Progenitor cell of endocrine pancreas (in vitro differentiated cells): ENCODE results near the gene GGTLC1. TPM values are rescaled to one million over a fixed set of nuclear protein-coding genes. Genes with fewer than 3 reads are reported as not detected.
"Not testable (repeated sequence)": the region's sequence is repeated elsewhere in the genome, so short reads cannot be mapped to it uniquely, and the experiment has no call there.

ENCODE experiments used
- DNase-seq: peaks from one replicate; pipeline ENCODE4 v3.0.0; 2021; ENCODE audit warnings: low spot score; ENCODE audit not compliant: unreplicated experiment
- H3K27ac Mint-ChIP-seq: 2 replicates; pipeline ENCODE4 v1.8.0; 2021; ENCODE audit warnings: mild to moderate bottlenecking, moderate library complexity, mixed read lengths
- H3K27me3 Mint-ChIP-seq: 2 replicates; pipeline ENCODE4 v1.8.0; 2021; ENCODE audit warnings: mixed read lengths
- H3K36me3 Mint-ChIP-seq: 2 replicates; pipeline ENCODE4 v1.8.0; 2022; ENCODE audit warnings: mixed read lengths; ENCODE audit not compliant: insufficient read depth
- H3K4me1 Mint-ChIP-seq: 2 replicates; pipeline ENCODE4 v1.8.0; 2021; ENCODE audit warnings: low read depth, mixed read lengths
- H3K4me3 Mint-ChIP-seq: 2 replicates; pipeline ENCODE4 v1.8.0; 2021; ENCODE audit warnings: low read depth, mild to moderate bottlenecking, moderate library complexity, mixed read lengths
- H3K9me3 Mint-ChIP-seq: 2 replicates; pipeline ENCODE4 v1.8.0; 2021; ENCODE audit warnings: low read depth, mixed read lengths
- CTCF ChIP-seq: fragments of 200-600 bp; sonication (generic); IDR thresholded peaks from one replicate; pipeline ENCODE4 v1.5.0; 2021; ENCODE audit warnings: antibody characterized with exemption, mild to moderate bottlenecking; ENCODE audit not compliant: unreplicated experiment
- total RNA-seq: library from RNA; stranded (reverse); gene quantifications from 2 replicates; pipeline ENCODE4 v1.2.1, GENCODE V29; 2021

Gene GGTLC1
- total RNA-seq, 1 donor from 2014 or later: not detected

GRCh38 chr20:23995905-23996666 lies 7.5 kb upstream of the GGTLC1 start:
- Mint-ChIP-seq H3K9me3 (no peaks in the 10 kb centered on the region), H3K4me3 (no peak overlapping the region), H3K4me1 (no peaks in the 10 kb centered on the region), H3K27me3 (peaks cover 5% of the 10 kb centered on the region), H3K27ac (no peak overlapping the region), H3K36me3 (no peaks in the 10 kb centered on the region)
- no peak for DNase-seq
- TF ChIP-seq CTCF: peak; percentile 80

GRCh38 chr20:23995291-23995690 lies 6.7 kb upstream of the GGTLC1 start:
- not testable (repeated sequence) for H3K4me1 Mint-ChIP-seq, H3K27me3 Mint-ChIP-seq, H3K9me3 Mint-ChIP-seq, H3K36me3 Mint-ChIP-seq, H3K4me3 Mint-ChIP-seq, DNase-seq
- H3K27ac Mint-ChIP-seq: peak overlapping the region; percentile 21

- not testable (repeated sequence) for H3K4me3 Mint-ChIP-seq, H3K27ac Mint-ChIP-seq, H3K4me1 Mint-ChIP-seq, H3K36me3 Mint-ChIP-seq, H3K27me3 Mint-ChIP-seq, H3K9me3 Mint-ChIP-seq, DNase-seq
Observed at GRCh38 chr20:23994001-23994633, 5.5 kb upstream of the GGTLC1 start.

- H3K9me3 Mint-ChIP-seq, H3K36me3 Mint-ChIP-seq, DNase-seq, H3K4me1 Mint-ChIP-seq, H3K27me3 Mint-ChIP-seq, H3K4me3 Mint-ChIP-seq, H3K27ac Mint-ChIP-seq: not testable (repeated sequence)
Observed at GRCh38 chr20:23993440-23993839, 4.9 kb upstream of the GGTLC1 start.

- H3K4me1 Mint-ChIP-seq, H3K36me3 Mint-ChIP-seq, H3K27ac Mint-ChIP-seq, DNase-seq, H3K4me3 Mint-ChIP-seq, H3K9me3 Mint-ChIP-seq, H3K27me3 Mint-ChIP-seq: not testable (repeated sequence)
Observed at GRCh38 chr20:23990296-23990695, 1.7 kb upstream of the GGTLC1 start.

GRCh38 chr20:23988966-23989365 lies 387 bp upstream of the GGTLC1 start:
- H3K27ac Mint-ChIP-seq, H3K9me3 Mint-ChIP-seq, H3K36me3 Mint-ChIP-seq, H3K4me1 Mint-ChIP-seq, DNase-seq, H3K4me3 Mint-ChIP-seq, H3K27me3 Mint-ChIP-seq: not testable (repeated sequence)

GRCh38 chr20:23986716-23987115 lies 1.9 kb downstream of the GGTLC1 start:
- not testable (repeated sequence) for H3K27me3 Mint-ChIP-seq, DNase-seq, H3K36me3 Mint-ChIP-seq, H3K4me3 Mint-ChIP-seq, H3K9me3 Mint-ChIP-seq
- peak overlapping the region; percentile 54 for H3K27ac Mint-ChIP-seq
- H3K4me1 Mint-ChIP-seq: peaks cover 13% of the 10 kb centered on the region

- DNase-seq, H3K4me3 Mint-ChIP-seq, H3K27ac Mint-ChIP-seq, H3K36me3 Mint-ChIP-seq, H3K27me3 Mint-ChIP-seq, H3K9me3 Mint-ChIP-seq: not testable (repeated sequence)
- H3K4me1 Mint-ChIP-seq: peaks cover 13% of the 10 kb centered on the region
Observed at GRCh38 chr20:23986310-23986709, 2.3 kb downstream of the GGTLC1 start.

- H3K27me3 Mint-ChIP-seq, H3K9me3 Mint-ChIP-seq, H3K27ac Mint-ChIP-seq, H3K36me3 Mint-ChIP-seq, H3K4me3 Mint-ChIP-seq, DNase-seq: not testable (repeated sequence)
- H3K4me1 Mint-ChIP-seq: peaks cover 15% of the 10 kb centered on the region
Observed at GRCh38 chr20:23985790-23986225, 2.8 kb downstream of the GGTLC1 start.

- not testable (repeated sequence) for H3K27ac Mint-ChIP-seq, DNase-seq, H3K4me3 Mint-ChIP-seq
Observed at GRCh38 chr20:23985066-23985789, 3.4 kb downstream of the GGTLC1 start.

More at GRCh38 chr20:23985066-23985789, 3.4 kb downstream of the GGTLC1 start:
- H3K36me3 Mint-ChIP-seq, H3K27me3 Mint-ChIP-seq, H3K9me3 Mint-ChIP-seq: not testable (repeated sequence)
- H3K4me1 Mint-ChIP-seq: peaks cover 21% of the 10 kb centered on the region
